VCaP (cell line): Measurements from ENCODE around the gene TYSND1.
"Not testable (repeated sequence)": the region's sequence is repeated elsewhere in the genome, so short reads cannot be mapped to it uniquely, and the experiment has no call there.

Experiments
- H3K27ac ChIP-seq: fragments of 450-650 bp; 2 replicates; pipeline ENCODE4 v1.5.1; 2017
- CTCF ChIP-seq: fragments of 450-650 bp; conservative IDR thresholded peaks from 2 replicates; pipeline ENCODE4 v1.5.1; 2017; ENCODE audit warnings: mild to moderate bottlenecking, moderate library complexity

TYSND1 gene

GRCh38 chr10:70162892-70163201, 16.3 kb upstream of the TYSND1 start:
- no peak for TF ChIP-seq CTCF
- no peak overlapping the region for H3K27ac ChIP-seq

DNA sequence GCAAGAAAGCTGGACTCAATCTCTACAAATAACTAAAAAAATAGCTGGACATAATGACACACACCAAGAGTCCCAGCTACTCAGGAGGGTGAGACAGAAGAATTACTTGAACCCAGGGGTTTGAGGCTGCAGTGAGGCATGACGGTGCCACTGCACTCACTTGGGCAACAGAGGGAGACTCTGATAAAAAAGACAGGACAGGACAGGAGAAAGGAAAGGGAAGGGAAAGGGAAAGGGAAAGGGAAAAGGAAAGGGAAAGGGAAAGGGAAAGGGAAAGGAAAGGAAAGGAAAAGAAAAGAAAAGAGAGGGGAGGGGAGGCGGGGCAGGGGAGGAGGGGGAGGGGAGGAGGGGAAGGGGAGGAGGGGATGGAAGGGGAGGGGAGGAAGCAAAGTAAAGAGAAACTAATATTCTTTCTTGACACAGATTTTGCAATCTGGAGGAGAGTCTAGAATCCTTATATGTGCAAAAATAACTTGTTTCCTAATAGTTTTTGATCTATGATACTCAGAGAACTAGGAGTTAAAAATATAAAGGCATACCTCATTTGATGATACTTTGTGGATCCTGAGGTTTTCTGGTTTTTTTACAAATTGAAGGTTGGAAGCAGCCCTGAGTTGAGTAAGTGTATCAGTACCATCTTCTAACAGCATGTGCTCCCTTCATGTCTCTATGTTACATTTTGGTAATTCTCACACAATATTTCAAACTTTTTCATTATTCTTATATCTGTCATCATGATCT, 15.8 kb upstream of the TYSND1 start:
- H3K27ac ChIP-seq, result no peak overlapping the region
- TF ChIP-seq CTCF, result no peak

GRCh38 chr10:70160798-70161197, 14.3 kb upstream of the TYSND1 start:
- no peak overlapping the region for H3K27ac ChIP-seq
- TF ChIP-seq CTCF, result no peak

- not testable (repeated sequence) for H3K27ac ChIP-seq
Measured at GRCh38 chr10:70159366-70159765, 12.9 kb upstream of the TYSND1 start.

DNA sequence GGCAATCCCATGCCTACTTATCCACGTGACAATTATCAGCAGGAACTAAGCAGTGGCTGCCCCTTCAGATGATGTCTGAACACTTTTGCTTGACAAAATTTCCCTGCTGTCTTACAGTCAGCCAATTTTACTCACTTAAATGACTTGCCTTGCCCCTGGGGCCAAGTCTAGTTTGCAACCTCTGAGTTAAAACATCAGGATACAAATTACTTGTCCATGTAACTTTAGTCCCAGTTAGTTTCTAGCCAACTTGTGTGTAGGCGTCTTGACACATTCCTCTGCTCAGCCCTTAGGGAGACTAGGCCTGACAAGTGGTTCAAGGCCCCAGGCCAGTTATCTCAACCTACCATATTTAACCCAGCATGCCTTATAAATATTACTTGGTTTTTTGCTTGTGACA, 11.6 kb upstream of the TYSND1 start:
- no peak for TF ChIP-seq CTCF
- no peak overlapping the region for H3K27ac ChIP-seq

GRCh38 chr10:70155255-70155838, 8.8 kb upstream of the TYSND1 start:
- no peak overlapping the region for H3K27ac ChIP-seq
- no peak for TF ChIP-seq CTCF

- TF ChIP-seq CTCF, result no peak
- peak overlapping the region; percentile 90; the same call in 1 of the 2 replicates for H3K27ac ChIP-seq
Measured at GRCh38 chr10:70148516-70148915, 2.0 kb upstream of the TYSND1 start.

GRCh38 chr10:70147259-70147625, 742 bp upstream of the TYSND1 start:
- peak overlapping the region; percentile 90 for H3K27ac ChIP-seq
- TF ChIP-seq CTCF, result no peak
